Measurements from ENCODE around the gene CSNK1D. TPM values are rescaled to one million over a fixed set of nuclear protein-coding genes. Genes with fewer than 3 reads are reported as not detected.
A peak's percentile ranks its signal among the peaks of the same experiment; 100 is the strongest.

Gene CSNK1D
- total RNA-seq, 1 experiment from 2014 or later = 196 TPM

GRCh38 chr17:82204831-82205719, 68.4 kb downstream of the CSNK1D start:
- Mint-ChIP-seq H3K9me3 (ENCODE audit: unreplicated experiment) (no peaks in the 10 kb centered on the region), H3K4me3 (ENCODE audit: unreplicated experiment) (no peak overlapping the region), H3K36me3 (ENCODE audit: insufficient read depth, unreplicated experiment) (peaks cover 9% of the 10 kb centered on the region), H3K4me1 (ENCODE audit: low read depth, unreplicated experiment) (peaks cover 12% of the 10 kb centered on the region), H3K27ac (ENCODE audit: unreplicated experiment) (peak overlapping the region; percentile 96), H3K27me3 (ENCODE audit: insufficient read depth, unreplicated experiment) (no peaks in the 10 kb centered on the region)
- H3K4me3 ChIP-seq (ENCODE audit: low read depth, low read length) = no peak overlapping the region
- no peaks in the 10 kb centered on the region for H3K27me3 ChIP-seq (replicated peaks; ENCODE audit: control insufficient read depth, insufficient read depth, low read length)
- CTCF ChIA-PET = interaction anchor here (0.6 to 1.0 kb wide), 4 partner anchors 31 to 288 kb away, joined by 3 to 4 read pairs (median 4); partner anchors contain the start of genes CENPX and LRRC45
- no TSS peak for BruUV-seq (replicated peaks)
- peaks cover 2% of the 10 kb centered on the region for H3K36me3 ChIP-seq (ENCODE audit: control insufficient read depth, insufficient read depth, low read length)
- H3K9me3 ChIP-seq = no peaks in the 10 kb centered on the region
- intact Hi-C loops (cut with micrococcal nuclease; ENCODE audit: unreplicated experiment) = no loop called here
- no peak for DNase-seq
- peaks cover 15% of the 10 kb centered on the region for H3K4me1 ChIP-seq
- no peak for TF ChIP-seq CTCF (IDR thresholded peaks at IDR 0.05; ENCODE audit: insufficient read depth in 1 of 2, low read depth in 1 of 2, low read length in 1 of 2, severe bottlenecking in 1 of 2, unreplicated experiment in 1 of 2)
- POLR2A ChIA-PET = interaction anchor here (0.6 to 1.4 kb wide), 4 partner anchors 68 to 690 kb away, joined by 3 to 9 read pairs (median 4); no protein-coding TSS in a partner anchor

- H3K36me3 Mint-ChIP-seq (ENCODE audit: insufficient read depth, unreplicated experiment) = peaks cover 9% of the 10 kb centered on the region
- H3K36me3 ChIP-seq (ENCODE audit: control insufficient read depth, insufficient read depth, low read length) = peaks cover 2% of the 10 kb centered on the region
- H3K4me1 ChIP-seq = peaks cover 15% of the 10 kb centered on the region
- H3K4me1 Mint-ChIP-seq (ENCODE audit: low read depth, unreplicated experiment) = peaks cover 12% of the 10 kb centered on the region
- peak overlapping the region; percentile 16 for H3K27ac Mint-ChIP-seq (ENCODE audit: unreplicated experiment)
- H3K27me3 Mint-ChIP-seq (ENCODE audit: insufficient read depth, unreplicated experiment) = no peaks in the 10 kb centered on the region
- POLR2A ChIA-PET = no interaction called here
- TF ChIP-seq CTCF (IDR thresholded peaks at IDR 0.05; ENCODE audit: insufficient read depth in 1 of 2, low read depth in 1 of 2, low read length in 1 of 2, severe bottlenecking in 1 of 2, unreplicated experiment in 1 of 2) = no peak
- H3K27me3 ChIP-seq (replicated peaks; ENCODE audit: control insufficient read depth, insufficient read depth, low read length) = no peaks in the 10 kb centered on the region
- no peak for DNase-seq
- no peaks in the 10 kb centered on the region for H3K9me3 Mint-ChIP-seq (ENCODE audit: unreplicated experiment)
- intact Hi-C loops (cut with micrococcal nuclease; ENCODE audit: unreplicated experiment) = no loop called here
- no peak overlapping the region for H3K4me3 ChIP-seq (ENCODE audit: low read depth, low read length)
- no peaks in the 10 kb centered on the region for H3K9me3 ChIP-seq
- no peak overlapping the region for H3K4me3 Mint-ChIP-seq (ENCODE audit: unreplicated experiment)
- BruUV-seq (replicated peaks) = no TSS peak
- CTCF ChIA-PET = no interaction called here
These were observed 69.6 kb downstream of the CSNK1D start for GRCh38 chr17:82203920-82204319.

GRCh38 chr17:82202981-82203380, 70.5 kb downstream of the CSNK1D start:
- Histone ChIP-seq H3K4me1 (peaks cover 15% of the 10 kb centered on the region), H3K36me3 (ENCODE audit: control insufficient read depth, insufficient read depth, low read length) (peaks cover 2% of the 10 kb centered on the region), H3K9me3 (no peaks in the 10 kb centered on the region), H3K4me3 (ENCODE audit: low read depth, low read length) (no peak overlapping the region), H3K27me3 (replicated peaks; ENCODE audit: control insufficient read depth, insufficient read depth, low read length) (no peaks in the 10 kb centered on the region)
- no peak for DNase-seq
- Mint-ChIP-seq H3K9me3 (ENCODE audit: unreplicated experiment) (no peaks in the 10 kb centered on the region), H3K27ac (ENCODE audit: unreplicated experiment) (no peak overlapping the region), H3K4me3 (ENCODE audit: unreplicated experiment) (no peak overlapping the region), H3K36me3 (ENCODE audit: insufficient read depth, unreplicated experiment) (peaks cover 14% of the 10 kb centered on the region), H3K4me1 (ENCODE audit: low read depth, unreplicated experiment) (peaks cover 12% of the 10 kb centered on the region), H3K27me3 (ENCODE audit: insufficient read depth, unreplicated experiment) (no peaks in the 10 kb centered on the region)
- ChIA-PET POLR2A (no interaction called here), CTCF (no interaction called here)
- BruUV-seq (replicated peaks) = no TSS peak
- intact Hi-C loops (cut with micrococcal nuclease; ENCODE audit: unreplicated experiment) = no loop called here
- no peak for TF ChIP-seq CTCF (IDR thresholded peaks at IDR 0.05; ENCODE audit: insufficient read depth in 1 of 2, low read depth in 1 of 2, low read length in 1 of 2, severe bottlenecking in 1 of 2, unreplicated experiment in 1 of 2)

All from Caco-2 (cell line).